ENCODE results near the gene NLRP5. TPM values are rescaled to one million over a fixed set of nuclear protein-coding genes. Genes with fewer than 3 reads are reported as not detected.

Gene NLRP5
- total and polyA plus RNA-seq, 2 of the 4 experiments (the other 2 are of a cell fraction): not detected

DNA sequence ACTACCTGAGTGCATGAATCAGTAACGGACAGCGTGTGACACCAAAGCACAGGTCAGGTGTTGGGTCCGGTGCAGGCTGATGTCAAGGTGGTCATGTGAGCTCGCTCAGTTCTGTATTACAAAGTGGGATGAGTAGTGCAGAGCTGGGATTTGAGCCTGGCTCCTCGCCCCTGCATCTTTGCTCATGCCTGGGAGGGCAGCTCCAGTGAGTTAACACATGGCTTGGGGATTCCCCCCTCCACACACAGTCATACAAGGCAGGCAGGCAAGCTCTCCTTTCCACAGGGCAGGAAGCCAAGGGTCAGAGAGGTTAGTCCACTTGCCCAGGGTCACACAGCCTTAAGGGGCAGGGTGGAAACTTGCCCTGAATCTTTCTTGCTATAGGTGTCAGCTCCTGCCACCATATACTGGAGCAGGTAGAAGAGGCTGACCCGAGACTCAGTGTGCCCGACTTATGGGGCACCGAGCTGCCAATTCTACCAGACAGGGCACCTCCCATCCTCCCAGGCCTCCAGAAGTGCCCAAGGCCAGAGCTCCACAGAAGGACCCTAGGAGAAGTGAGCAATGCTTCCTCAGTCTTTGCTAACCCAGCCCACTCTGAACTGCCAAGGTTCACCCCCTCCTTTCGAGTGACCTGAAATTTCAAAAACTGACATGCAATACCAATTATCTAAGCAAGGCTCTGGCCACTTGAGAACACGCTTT, 99.1 kb downstream of the NLRP5 start:
- no peak overlapping the region for H2BK15ac ChIP-seq (ENCODE audit: low read depth, low read length)
- no peak overlapping the region for H3K9ac ChIP-seq (ENCODE audit: low read depth, low read length)
- dilution Hi-C loops (cut with HindIII; ENCODE audit: low sequenced_read_pairs, unreplicated experiment) (no loop called here), in situ Hi-C loops (cut with MboI; ENCODE audit: low sequenced_read_pairs) (no loop called here), intact Hi-C loops (cut with micrococcal nuclease) (no loop called here)
- no peak overlapping the region for H4K8ac ChIP-seq (ENCODE audit: low read depth in 2 of 2, low read length in 2 of 2)
- peaks cover 9 to 25% of the 10 kb centered on the region in 2 experiments for H3K79me1 ChIP-seq (ENCODE audit: low read depth in 1 of 2, low read length in 2 of 2)
- ATAC-seq (ENCODE audit: low read depth) (peak; percentile 15; the same call in 1 of the 2 replicates), DNase-seq (peak; percentile 62)
- H4K91ac ChIP-seq (ENCODE audit: insufficient read depth, low read depth, low read length): no peak overlapping the region
- no peak overlapping the region for H2BK120ac ChIP-seq (ENCODE audit: low read depth, low read length)
- H3K27ac ChIP-seq (ENCODE audit: insufficient read depth, low read length): no peak overlapping the region
- no peak overlapping the region for H3K4ac ChIP-seq (ENCODE audit: low read depth, low read length)
- no peak overlapping the region for H2BK20ac ChIP-seq (ENCODE audit: low read depth, low read length)
- 0 out of 2 replicates have a peak, but pooled peaks cover 7% of the 10 kb centered on the region for H3K9me1 ChIP-seq (ENCODE audit: insufficient read depth, low read length)
- TF ChIP-seq, protein P1, sequence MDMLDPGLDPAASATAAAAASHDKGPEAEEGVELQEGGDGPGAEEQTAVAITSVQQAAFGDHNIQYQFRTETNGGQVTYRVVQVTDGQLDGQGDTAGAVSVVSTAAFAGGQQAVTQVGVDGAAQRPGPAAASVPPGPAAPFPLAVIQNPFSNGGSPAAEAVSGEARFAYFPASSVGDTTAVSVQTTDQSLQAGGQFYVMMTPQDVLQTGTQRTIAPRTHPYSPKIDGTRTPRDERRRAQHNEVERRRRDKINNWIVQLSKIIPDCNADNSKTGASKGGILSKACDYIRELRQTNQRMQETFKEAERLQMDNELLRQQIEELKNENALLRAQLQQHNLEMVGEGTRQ (IDR thresholded peaks at IDR 0.05; ENCODE audit: low read depth, low read length): no peak
- TF ChIP-seq MAZ (IDR thresholded peaks at IDR 0.05; ENCODE audit: borderline replicate concordance, low read depth, low read length): no peak
- no peak for TF ChIP-seq BHLHE40 (IDR thresholded peaks at IDR 0.05; ENCODE audit: low read depth, low read length)
- TF ChIP-seq FOS (IDR thresholded peaks at IDR 0.05; ENCODE audit: low read depth, low read length): no peak
- ChIA-PET POLR2A (ENCODE audit: unreplicated experiment) (no interaction called here), CTCF (no interaction called here)
- H3K4me3 ChIP-seq (ENCODE audit: insufficient read depth, low read depth, low read length): no peak overlapping the region
- peaks cover 36% of the 10 kb centered on the region for H4K20me1 ChIP-seq (ENCODE audit: insufficient read depth, low read length)
- BruUV-seq (replicated peaks): no TSS peak
- H2AFZ ChIP-seq (replicated peaks; ENCODE audit: low read length, poor library complexity): no peak overlapping the region
- H3K27me3 ChIP-seq (ENCODE audit: control insufficient read depth, insufficient read depth, low read length): no peaks in the 10 kb centered on the region
- H2BK5ac ChIP-seq (ENCODE audit: low read depth, low read length, poor library complexity, severe bottlenecking): no peak overlapping the region
- H3K9me3 ChIP-seq (ENCODE audit: control insufficient read depth, insufficient read depth, low read length): no peaks in the 10 kb centered on the region
- no peak overlapping the region for H3K4me2 ChIP-seq (ENCODE audit: low read depth, low read length)
- H3K4me1 ChIP-seq (ENCODE audit: control insufficient read depth, insufficient read depth, low read length): peaks cover 4% of the 10 kb centered on the region; the same call in 1 of the 2 replicates
- no peak overlapping the region for H3K14ac ChIP-seq (replicated peaks; ENCODE audit: low read depth, low read length)
- no peak overlapping the region for H3K56ac ChIP-seq (ENCODE audit: extremely low read depth, insufficient read depth, low read length)
- peak overlapping the region; percentile 31 for H2AK9ac ChIP-seq (replicated peaks; ENCODE audit: low read depth, low read length, poor library complexity)
- no peak overlapping the region for H4K5ac ChIP-seq (ENCODE audit: low read depth, low read length)
- no peak overlapping the region for H2AK5ac ChIP-seq (ENCODE audit: low read depth, low read length)
- H3K36me3 ChIP-seq (ENCODE audit: control insufficient read depth, insufficient read depth, low read length): peaks cover 15% of the 10 kb centered on the region
- WGBS, 2 experiments (ENCODE audit: extremely low coverage in 2 of 2, insufficient read length in 1 of 2): 70% methylated on average over 2 of the region's 10 CpGs; no CpG with 5 or more reads in 1 of the 2 experiments
- H3K18ac ChIP-seq (ENCODE audit: low read depth, low read length): no peak overlapping the region
- no peak overlapping the region for H3K23ac ChIP-seq (ENCODE audit: low read depth, low read length)
